GM18907 (cell line): ENCODE data around the gene FGF12.
"Not testable (repeated sequence)": the region's sequence is repeated elsewhere in the genome, so short reads cannot be mapped to it uniquely, and the experiment has no call there.

Experiments used
- ATAC-seq: cut with Tn5 transposase; IDR thresholded peaks from one replicate; pipeline ENCODE4 v1.9.1; 2021; ENCODE audit warnings: mild to moderate bottlenecking, moderate library complexity; ENCODE audit not compliant: unreplicated experiment

The FGF12 gene

GRCh38 chr3:192607798-192608197, 119.5 kb downstream of the FGF12 start:
- ATAC-seq: no peak

- ATAC-seq: no peak
Measured at GRCh38 chr3:192597913-192598312, 129.4 kb downstream of the FGF12 start.

- no peak for ATAC-seq
Measured at GRCh38 chr3:192597506-192597905, 129.8 kb downstream of the FGF12 start.

- ATAC-seq: no peak
Measured at GRCh38 chr3:192578729-192579128, 148.6 kb downstream of the FGF12 start.

GRCh38 chr3:192577811-192578210, 149.5 kb downstream of the FGF12 start:
- no peak for ATAC-seq

GRCh38 chr3:192577271-192577670, 150.1 kb downstream of the FGF12 start:
- no peak for ATAC-seq

- ATAC-seq: not testable (repeated sequence)
Measured at GRCh38 chr3:192576704-192577103, 150.6 kb downstream of the FGF12 start.

- no peak for ATAC-seq
Measured at GRCh38 chr3:192575879-192576506, 151.3 kb downstream of the FGF12 start.

GRCh38 chr3:192573240-192573639, 154.1 kb downstream of the FGF12 start:
- no peak for ATAC-seq

GRCh38 chr3:192570821-192571791, 156.2 kb downstream of the FGF12 start:
- no peak for ATAC-seq

GRCh38 chr3:192570315-192570714, 157.0 kb downstream of the FGF12 start:
- ATAC-seq: no peak

- ATAC-seq: peak; percentile 84
Measured at GRCh38 chr3:192566706-192567290, 160.5 kb downstream of the FGF12 start.

GRCh38 chr3:192564611-192565010, 162.7 kb downstream of the FGF12 start:
- ATAC-seq: no peak

- no peak for ATAC-seq
Measured at GRCh38 chr3:192563417-192563816, 163.9 kb downstream of the FGF12 start.

- no peak for ATAC-seq
Measured at GRCh38 chr3:192553707-192554106, 173.6 kb downstream of the FGF12 start.

GRCh38 chr3:192550356-192550755, 177.0 kb downstream of the FGF12 start:
- no peak for ATAC-seq

GRCh38 chr3:192545333-192545732, 182.0 kb downstream of the FGF12 start:
- no peak for ATAC-seq

- ATAC-seq: no peak
Measured at GRCh38 chr3:192543163-192543562, 184.2 kb downstream of the FGF12 start.

GRCh38 chr3:192516820-192517219, 210.5 kb downstream of the FGF12 start:
- no peak for ATAC-seq

- ATAC-seq: no peak
Measured at GRCh38 chr3:192515664-192516045, 211.7 kb downstream of the FGF12 start.

- no peak for ATAC-seq
Measured at GRCh38 chr3:192514754-192515663, 212.3 kb downstream of the FGF12 start.
